ENCODE measurements around the gene KCNJ15.
"Not testable (repeated sequence)": the region's sequence is repeated elsewhere in the genome, so short reads cannot be mapped to it uniquely, and the experiment has no call there.

The KCNJ15 gene

DNA sequence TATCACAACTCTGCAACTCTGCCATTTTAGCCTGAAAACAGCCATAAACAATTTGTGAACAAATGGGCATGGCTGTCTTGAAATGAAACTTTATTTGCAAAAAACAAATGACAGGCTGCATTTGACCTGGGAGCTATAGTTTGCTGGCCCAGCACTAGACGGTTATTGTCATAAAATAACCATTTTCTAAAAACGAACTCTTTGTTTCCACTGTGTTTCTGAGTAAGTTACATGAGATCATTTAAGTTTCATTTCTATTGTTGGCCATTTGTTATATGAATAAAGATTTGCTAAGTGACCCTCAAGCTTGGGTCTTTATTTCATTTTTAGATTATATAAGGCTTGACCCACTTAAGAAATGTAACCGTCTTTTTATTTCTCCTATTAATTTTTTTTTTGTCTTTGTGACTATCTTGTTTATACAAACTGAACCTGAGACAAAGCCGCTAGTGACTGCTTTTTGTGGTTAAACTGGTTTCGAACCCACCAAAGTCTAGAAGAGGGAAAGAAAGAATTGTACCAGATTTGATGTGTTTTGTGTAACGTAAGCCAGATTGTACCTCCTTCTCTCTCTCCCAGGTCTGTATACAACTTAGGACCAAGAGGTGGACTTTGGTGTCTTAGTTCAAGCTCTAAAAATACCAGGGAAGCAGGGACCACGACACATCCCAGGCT is 12.9 kb upstream of the KCNJ15 start:
- TF ChIP-seq Cebpa-rat (IDR thresholded peaks at IDR 0.05), result no peak
- no peak overlapping the region for H3K4me3 ChIP-seq
- H3K9ac ChIP-seq, result no peak overlapping the region
- H3K36me3 ChIP-seq, result no peaks in the 10 kb centered on the region
- H3K4me2 ChIP-seq, result no peak overlapping the region
- no peaks in the 10 kb centered on the region for H3K27me3 ChIP-seq
- no peak overlapping the region for H3K27ac ChIP-seq
- no peaks in the 10 kb centered on the region for H4K20me1 ChIP-seq
- H3K4me1 ChIP-seq, result 0 out of 2 replicates have a peak, but pooled peaks cover 7% of the 10 kb centered on the region
- H3K9me3 ChIP-seq, result 0 out of 2 replicates have a peak, but pooled peaks cover 6% of the 10 kb centered on the region

DNA sequence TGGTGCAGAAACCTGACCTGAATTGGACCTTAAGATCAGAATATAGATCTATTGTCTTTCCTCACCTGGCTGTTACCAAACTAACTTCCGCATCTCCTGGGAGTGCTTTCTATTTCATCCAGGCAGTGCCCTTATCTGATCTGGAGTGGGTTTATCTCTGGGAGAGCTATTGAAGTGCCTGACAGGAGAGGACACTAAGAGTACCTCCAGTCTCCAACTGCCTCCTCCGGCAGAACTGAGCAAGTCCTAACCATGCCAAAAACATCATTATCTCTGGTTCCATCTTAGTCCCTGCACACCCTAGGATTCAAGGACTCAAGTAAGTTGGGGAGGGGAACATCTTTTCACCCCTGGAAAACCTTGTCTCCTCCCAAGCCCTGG is 12.4 kb upstream of the KCNJ15 start:
- Histone ChIP-seq H3K9ac (no peak overlapping the region), H3K4me2 (no peak overlapping the region), H3K9me3 (0 out of 2 replicates have a peak, but pooled peaks cover 6% of the 10 kb centered on the region), H3K27ac (no peak overlapping the region), H3K27me3 (no peaks in the 10 kb centered on the region), H4K20me1 (no peaks in the 10 kb centered on the region), H3K36me3 (no peaks in the 10 kb centered on the region), H3K4me3 (no peak overlapping the region), H3K4me1 (0 out of 2 replicates have a peak, but pooled peaks cover 7% of the 10 kb centered on the region)
- TF ChIP-seq Cebpa-rat (IDR thresholded peaks at IDR 0.05), result no peak

- no peak for TF ChIP-seq Cebpa-rat (IDR thresholded peaks at IDR 0.05)
- Histone ChIP-seq H3K4me3 (no peak overlapping the region), H3K9ac (no peak overlapping the region), H3K27me3 (no peaks in the 10 kb centered on the region), H3K27ac (no peak overlapping the region), H3K4me2 (no peak overlapping the region), H4K20me1 (no peaks in the 10 kb centered on the region), H3K9me3 (0 out of 2 replicates have a peak, but pooled peaks cover 6% of the 10 kb centered on the region), H3K36me3 (no peaks in the 10 kb centered on the region), H3K4me1 (0 out of 2 replicates have a peak, but pooled peaks cover 7% of the 10 kb centered on the region)
Measured at GRCh38 chr21:38244885-38245869, 11.6 kb upstream of the KCNJ15 start.

DNA sequence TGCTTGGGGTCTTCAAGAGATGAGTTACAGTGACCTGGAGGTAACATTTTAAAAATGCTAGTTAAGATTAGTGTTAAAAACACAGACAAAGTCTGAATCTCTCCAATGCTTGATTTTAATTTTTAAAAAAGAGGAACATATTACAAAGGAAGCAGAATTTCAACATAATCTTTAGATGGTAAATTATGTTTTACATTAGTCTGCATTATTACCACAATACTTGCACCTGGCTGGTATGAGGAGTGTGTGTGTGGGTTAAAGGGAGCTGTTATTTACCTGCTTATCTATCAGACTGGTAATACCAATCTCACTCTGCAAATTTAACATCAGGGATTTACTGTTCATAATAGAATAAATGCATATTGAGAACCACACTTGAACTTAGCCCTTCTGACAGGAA is 10.3 kb upstream of the KCNJ15 start:
- H3K9ac ChIP-seq, result no peak overlapping the region
- H3K4me2 ChIP-seq, result no peak overlapping the region
- no peak for TF ChIP-seq Cebpa-rat (IDR thresholded peaks at IDR 0.05)

GRCh38 chr21:38247054-38247453 is 9.7 kb upstream of the KCNJ15 start:
- not testable (repeated sequence) for H3K27ac ChIP-seq, H3K4me2 ChIP-seq, H3K9ac ChIP-seq, H3K4me1 ChIP-seq, H4K20me1 ChIP-seq, H3K36me3 ChIP-seq, H3K27me3 ChIP-seq, H3K9me3 ChIP-seq, H3K4me3 ChIP-seq

More for the DNA sequence above, 10.3 kb upstream of the KCNJ15 start:
- Histone ChIP-seq H3K36me3 (no peaks in the 10 kb centered on the region), H3K27ac (no peak overlapping the region), H3K27me3 (no peaks in the 10 kb centered on the region), H3K4me3 (no peak overlapping the region), H3K4me1 (no peaks in the 10 kb centered on the region), H4K20me1 (no peaks in the 10 kb centered on the region), H3K9me3 (0 out of 2 replicates have a peak, but pooled peaks cover 6% of the 10 kb centered on the region)

GRCh38 chr21:38247738-38248510 is 8.9 kb upstream of the KCNJ15 start:
- no peaks in the 10 kb centered on the region for H3K27me3 ChIP-seq
- H3K4me1 ChIP-seq, result no peaks in the 10 kb centered on the region
- 0 out of 2 replicates have a peak, but pooled peaks cover 6% of the 10 kb centered on the region for H3K9me3 ChIP-seq
- H3K36me3 ChIP-seq, result no peaks in the 10 kb centered on the region
- H3K9ac ChIP-seq, result no peak overlapping the region
- no peak overlapping the region for H3K27ac ChIP-seq
- no peaks in the 10 kb centered on the region for H4K20me1 ChIP-seq
- no peak overlapping the region for H3K4me3 ChIP-seq
- H3K4me2 ChIP-seq, result no peak overlapping the region
- no peak for TF ChIP-seq Cebpa-rat (IDR thresholded peaks at IDR 0.05)

GRCh38 chr21:38249256-38249655 is 7.5 kb upstream of the KCNJ15 start:
- H3K27ac ChIP-seq, result no peak overlapping the region
- H3K36me3 ChIP-seq, result no peaks in the 10 kb centered on the region

GRCh38 chr21:38249696-38250278 is 7.0 kb upstream of the KCNJ15 start:
- Histone ChIP-seq H3K9ac (no peak overlapping the region), H3K4me3 (no peak overlapping the region), H3K36me3 (no peaks in the 10 kb centered on the region), H3K27ac (no peak overlapping the region), H3K4me1 (no peaks in the 10 kb centered on the region), H4K20me1 (no peaks in the 10 kb centered on the region), H3K4me2 (no peak overlapping the region), H3K9me3 (0 out of 2 replicates have a peak, but pooled peaks cover 2% of the 10 kb centered on the region), H3K27me3 (no peaks in the 10 kb centered on the region)
- no peak for TF ChIP-seq Cebpa-rat (IDR thresholded peaks at IDR 0.05)

More at GRCh38 chr21:38249256-38249655, 7.5 kb upstream of the KCNJ15 start:
- no peak overlapping the region for H3K4me3 ChIP-seq
- H3K27me3 ChIP-seq, result no peaks in the 10 kb centered on the region
- TF ChIP-seq Cebpa-rat (IDR thresholded peaks at IDR 0.05), result no peak
- H3K4me2 ChIP-seq, result no peak overlapping the region
- H4K20me1 ChIP-seq, result no peaks in the 10 kb centered on the region
- no peak overlapping the region for H3K9ac ChIP-seq
- no peaks in the 10 kb centered on the region for H3K4me1 ChIP-seq
- H3K9me3 ChIP-seq, result 0 out of 2 replicates have a peak, but pooled peaks cover 6% of the 10 kb centered on the region

GRCh38 chr21:38250991-38251418 is 5.8 kb upstream of the KCNJ15 start:
- Histone ChIP-seq H3K4me2 (no peak overlapping the region), H3K27ac (no peak overlapping the region), H3K27me3 (no peaks in the 10 kb centered on the region), H3K36me3 (no peaks in the 10 kb centered on the region), H3K4me1 (0 out of 2 replicates have a peak, but pooled peaks cover 4% of the 10 kb centered on the region), H4K20me1 (no peaks in the 10 kb centered on the region), H3K9ac (no peak overlapping the region), H3K4me3 (no peak overlapping the region), H3K9me3 (peaks cover 10% of the 10 kb centered on the region; the same call in 1 of the 2 replicates)
- no peak for TF ChIP-seq Cebpa-rat (IDR thresholded peaks at IDR 0.05)

All from BLaER1 (cell line).